Measurements from ENCODE around the gene PIGH.

PIGH gene

GRCh38 chr14:67633451-67634147, 33.5 kb upstream of the PIGH start:
- TF ChIP-seq YY1 (IDR thresholded peaks at IDR 0.05; ENCODE audit: low read depth) (no peak), RAD21 (IDR thresholded peaks at IDR 0.05; ENCODE audit: low read depth) (no peak), REST (IDR thresholded peaks at IDR 0.05; ENCODE audit: low read depth) (no peak), CREB1 (IDR thresholded peaks at IDR 0.05; ENCODE audit: low read depth) (no peak), EGR1 (IDR thresholded peaks at IDR 0.05) (no peak), FOXM1 (IDR thresholded peaks at IDR 0.05; ENCODE audit: borderline replicate concordance, low read depth) (no peak), TCF12 (IDR thresholded peaks at IDR 0.05; ENCODE audit: low read depth) (no peak), ZBTB7A (IDR thresholded peaks at IDR 0.05; ENCODE audit: low read depth) (no peak), NFIC (IDR thresholded peaks at IDR 0.05) (no peak), EP300 (IDR thresholded peaks at IDR 0.05; ENCODE audit: borderline replicate concordance) (no peak), TAF1 (IDR thresholded peaks at IDR 0.05; ENCODE audit: low read depth) (no peak), CEBPB (IDR thresholded peaks at IDR 0.05) (no peak), TEAD4 (IDR thresholded peaks at IDR 0.05) (no peak)
- TF ChIP-seq, protein P1, sequence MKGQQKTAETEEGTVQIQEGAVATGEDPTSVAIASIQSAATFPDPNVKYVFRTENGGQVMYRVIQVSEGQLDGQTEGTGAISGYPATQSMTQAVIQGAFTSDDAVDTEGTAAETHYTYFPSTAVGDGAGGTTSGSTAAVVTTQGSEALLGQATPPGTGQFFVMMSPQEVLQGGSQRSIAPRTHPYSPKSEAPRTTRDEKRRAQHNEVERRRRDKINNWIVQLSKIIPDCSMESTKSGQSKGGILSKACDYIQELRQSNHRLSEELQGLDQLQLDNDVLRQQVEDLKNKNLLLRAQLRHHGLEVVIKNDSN (IDR thresholded peaks at IDR 0.05) = no peak
- TF ChIP-seq, protein P2, sequence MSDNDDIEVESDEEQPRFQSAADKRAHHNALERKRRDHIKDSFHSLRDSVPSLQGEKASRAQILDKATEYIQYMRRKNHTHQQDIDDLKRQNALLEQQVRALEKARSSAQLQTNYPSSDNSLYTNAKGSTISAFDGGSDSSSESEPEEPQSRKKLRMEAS (IDR thresholded peaks at IDR 0.05) = no peak

DNA sequence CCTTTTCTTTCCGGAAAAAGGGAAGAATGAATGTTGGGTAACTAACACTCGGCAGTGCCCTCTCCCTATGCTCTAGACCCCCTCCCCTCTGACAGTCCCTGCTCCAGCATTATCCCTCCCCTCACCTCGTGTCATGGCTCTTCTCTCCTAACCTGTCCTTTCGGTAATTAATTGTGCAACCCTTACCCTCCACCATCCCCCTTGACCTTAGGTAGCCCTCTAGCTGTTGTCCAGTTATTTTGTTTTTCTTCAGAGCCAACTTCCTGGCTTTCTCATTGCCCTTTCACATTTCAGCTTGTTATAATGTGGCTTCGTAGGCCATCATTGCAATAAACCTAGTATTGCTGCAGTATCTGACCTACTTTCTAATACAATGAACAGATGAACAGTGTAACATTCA, 30.9 kb upstream of the PIGH start:
- TF ChIP-seq CREB1 (IDR thresholded peaks at IDR 0.05; ENCODE audit: low read depth) (no peak), EP300 (IDR thresholded peaks at IDR 0.05; ENCODE audit: borderline replicate concordance) (no peak), REST (IDR thresholded peaks at IDR 0.05; ENCODE audit: low read depth) (no peak), TEAD4 (IDR thresholded peaks at IDR 0.05) (no peak), YY1 (IDR thresholded peaks at IDR 0.05; ENCODE audit: low read depth) (no peak), RAD21 (IDR thresholded peaks at IDR 0.05; ENCODE audit: low read depth) (no peak), ZBTB7A (IDR thresholded peaks at IDR 0.05; ENCODE audit: low read depth) (no peak), NFIC (IDR thresholded peaks at IDR 0.05) (no peak), TCF12 (IDR thresholded peaks at IDR 0.05; ENCODE audit: low read depth) (no peak)
- TF ChIP-seq, protein P2 (IDR thresholded peaks at IDR 0.05) = no peak

GRCh38 chr14:67630186-67630585, 30.1 kb upstream of the PIGH start:
- TF ChIP-seq, protein P2 (IDR thresholded peaks at IDR 0.05) = no peak
- TF ChIP-seq NFIC (IDR thresholded peaks at IDR 0.05) (no peak), ZBTB7A (IDR thresholded peaks at IDR 0.05; ENCODE audit: low read depth) (no peak), TAF1 (IDR thresholded peaks at IDR 0.05; ENCODE audit: low read depth) (no peak), CREB1 (IDR thresholded peaks at IDR 0.05; ENCODE audit: low read depth) (no peak)

GRCh38 chr14:67627519-67627918, 27.5 kb upstream of the PIGH start:
- TF ChIP-seq, protein P1 (IDR thresholded peaks at IDR 0.05) = no peak
- TF ChIP-seq FOXM1 (IDR thresholded peaks at IDR 0.05; ENCODE audit: borderline replicate concordance, low read depth) (no peak), CREB1 (IDR thresholded peaks at IDR 0.05; ENCODE audit: low read depth) (no peak), TCF12 (IDR thresholded peaks at IDR 0.05; ENCODE audit: low read depth) (no peak), EGR1 (IDR thresholded peaks at IDR 0.05) (no peak), TEAD4 (IDR thresholded peaks at IDR 0.05) (no peak)

DNA sequence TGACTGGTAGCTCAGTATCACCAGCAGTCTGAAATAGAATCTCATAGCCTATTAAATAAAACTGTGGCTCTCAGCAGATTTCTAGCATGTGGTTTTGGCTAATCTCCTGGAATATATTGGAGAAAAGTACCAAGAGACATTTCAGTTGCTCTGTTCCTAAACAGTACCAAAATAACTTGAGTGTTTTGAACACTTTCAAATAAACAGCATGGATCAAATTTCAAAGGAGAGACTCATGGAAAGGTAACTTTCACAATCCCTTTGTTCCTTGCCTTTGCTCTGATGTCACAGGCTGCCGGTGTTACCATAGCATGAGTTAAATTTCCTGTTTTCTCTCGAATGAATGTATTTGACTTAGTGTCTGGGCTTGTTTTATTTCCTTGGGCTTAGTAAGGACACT, 23.0 kb upstream of the PIGH start:
- TF ChIP-seq RAD21 (IDR thresholded peaks at IDR 0.05; ENCODE audit: low read depth) (no peak), TCF12 (IDR thresholded peaks at IDR 0.05; ENCODE audit: low read depth) (no peak), CREB1 (IDR thresholded peaks at IDR 0.05; ENCODE audit: low read depth) (no peak), EGR1 (IDR thresholded peaks at IDR 0.05) (no peak), YY1 (IDR thresholded peaks at IDR 0.05; ENCODE audit: low read depth) (no peak), REST (IDR thresholded peaks at IDR 0.05; ENCODE audit: low read depth) (no peak), CEBPB (IDR thresholded peaks at IDR 0.05) (no peak)
- TF ChIP-seq, protein P1 (IDR thresholded peaks at IDR 0.05) = no peak

All from Ishikawa (cell line).